ENCODE measurements around the gene DOK3.

The DOK3 gene

GRCh38 chr5:177552839-177553455 lies 43.3 kb upstream of the DOK3 start:
- Histone ChIP-seq H2BK5ac (ENCODE audit: low read depth, low read length, poor library complexity, severe bottlenecking) (no peak overlapping the region), H4K91ac (ENCODE audit: low read length) (peak overlapping the region; percentile 61), H3K27me3 (ENCODE audit: control insufficient read depth in 1 of 2, insufficient read depth in 1 of 2, low read length in 2 of 2) (no peaks in the 10 kb centered on the region), H3K23ac (ENCODE audit: low read length in 2 of 2) (no peak overlapping the region), H3K18ac (ENCODE audit: low read depth in 1 of 2, low read length in 2 of 2) (peak overlapping the region; percentile 30 to 38), H3K79me1 (replicated peaks; ENCODE audit: low read length, poor library complexity, severe bottlenecking) (peaks cover 15% of the 10 kb centered on the region), H3K9me3 (ENCODE audit: control insufficient read depth, low read length) (no peaks in the 10 kb centered on the region), H3K27ac (ENCODE audit: low read length, poor library complexity, severe bottlenecking) (peak overlapping the region; percentile 53), H2AK5ac (ENCODE audit: low read length, severe bottlenecking) (no peak overlapping the region), H3K4me3 (ENCODE audit: insufficient read depth in 1 of 2, low read depth in 1 of 2, low read length in 2 of 2) (peak overlapping the region; percentile 90 to 94), H2AFZ (ENCODE audit: low read depth, low read length) (no peak overlapping the region), H2BK12ac (ENCODE audit: low read length in 2 of 2) (peak overlapping the region in 1 of 2 experiments; percentile 54), H3K4me2 (ENCODE audit: low read length, poor library complexity, severe bottlenecking) (peak overlapping the region; percentile 98), H2BK15ac (ENCODE audit: low read depth, poor library complexity, severe bottlenecking) (no peak overlapping the region), H3K36me3 (ENCODE audit: control insufficient read depth in 1 of 2, insufficient read depth in 2 of 2, low read depth in 1 of 2, low read length in 2 of 2) (peaks cover 9 to 23% of the 10 kb centered on the region in 2 experiments), H2BK120ac (ENCODE audit: low read depth, low read length) (peak overlapping the region; percentile 13), H3K14ac (ENCODE audit: low read length in 2 of 2) (peak overlapping the region in 1 of 2 experiments; percentile 63), H3K4me1 (ENCODE audit: control insufficient read depth, insufficient read depth, low read depth, low read length) (peaks cover 18% of the 10 kb centered on the region), H3K9ac (ENCODE audit: low read length) (peak overlapping the region; percentile 88), H4K8ac (ENCODE audit: low read length) (peak overlapping the region; percentile 28), H3K4ac (ENCODE audit: low read depth in 1 of 2, low read length in 2 of 2) (peak overlapping the region in 1 of 2 experiments; percentile 37)
- 52% methylated on average over 15 of the region's 16 CpGs for WGBS
- peak; percentile 38 for DNase-seq

- no peak overlapping the region for H2BK15ac ChIP-seq (ENCODE audit: low read depth, poor library complexity, severe bottlenecking)
- no peak overlapping the region for H3K4ac ChIP-seq (ENCODE audit: low read depth in 1 of 2, low read length in 2 of 2)
- H3K4me2 ChIP-seq (ENCODE audit: low read length, poor library complexity, severe bottlenecking): no peak overlapping the region
- peak overlapping the region; percentile 11 for H2BK120ac ChIP-seq (ENCODE audit: low read depth, low read length)
- no peak overlapping the region for H2BK5ac ChIP-seq (ENCODE audit: low read depth, low read length, poor library complexity, severe bottlenecking)
- no peak overlapping the region for H4K91ac ChIP-seq (ENCODE audit: low read length)
- H2AFZ ChIP-seq (ENCODE audit: low read depth, low read length): no peak overlapping the region
- H3K18ac ChIP-seq (ENCODE audit: low read depth in 1 of 2, low read length in 2 of 2): no peak overlapping the region
- no peak overlapping the region for H3K9ac ChIP-seq (ENCODE audit: low read length)
- peaks cover 17% of the 10 kb centered on the region for H3K79me1 ChIP-seq (replicated peaks; ENCODE audit: low read length, poor library complexity, severe bottlenecking)
- peak overlapping the region in 1 of 2 experiments; percentile 23 for H3K23ac ChIP-seq (ENCODE audit: low read length in 2 of 2)
- H3K36me3 ChIP-seq (ENCODE audit: control insufficient read depth in 1 of 2, insufficient read depth in 2 of 2, low read depth in 1 of 2, low read length in 2 of 2): peaks cover 11 to 23% of the 10 kb centered on the region in 2 experiments
- peaks cover 28% of the 10 kb centered on the region for H3K4me1 ChIP-seq (ENCODE audit: control insufficient read depth, insufficient read depth, low read depth, low read length)
- no peak overlapping the region for H3K14ac ChIP-seq (ENCODE audit: low read length in 2 of 2)
- no peak overlapping the region for H4K8ac ChIP-seq (ENCODE audit: low read length)
- no peak overlapping the region for H3K4me3 ChIP-seq (ENCODE audit: insufficient read depth in 1 of 2, low read depth in 1 of 2, low read length in 2 of 2)
- no peak for DNase-seq
- WGBS: 100% methylated on average over 1 of the region's 1 CpG
- H2AK5ac ChIP-seq (ENCODE audit: low read length, severe bottlenecking): no peak overlapping the region
- no peak overlapping the region for H2BK12ac ChIP-seq (ENCODE audit: low read length in 2 of 2)
- no peaks in the 10 kb centered on the region for H3K27me3 ChIP-seq (ENCODE audit: control insufficient read depth in 1 of 2, insufficient read depth in 1 of 2, low read length in 2 of 2)
- H3K27ac ChIP-seq (ENCODE audit: low read length, poor library complexity, severe bottlenecking): no peak overlapping the region
- H3K9me3 ChIP-seq (ENCODE audit: control insufficient read depth, low read length): no peaks in the 10 kb centered on the region
These were observed 40.5 kb upstream of the DOK3 start for GRCh38 chr5:177550122-177550521.

- H3K9me3 ChIP-seq (ENCODE audit: control insufficient read depth, low read length): no peaks in the 10 kb centered on the region
- H2BK120ac ChIP-seq (ENCODE audit: low read depth, low read length): peak overlapping the region; percentile 27
- no peak overlapping the region for H3K14ac ChIP-seq (ENCODE audit: low read length in 2 of 2)
- H4K8ac ChIP-seq (ENCODE audit: low read length): no peak overlapping the region
- H3K4me1 ChIP-seq (ENCODE audit: control insufficient read depth, insufficient read depth, low read depth, low read length): peaks cover 25% of the 10 kb centered on the region
- H3K36me3 ChIP-seq (ENCODE audit: control insufficient read depth in 1 of 2, insufficient read depth in 2 of 2, low read depth in 1 of 2, low read length in 2 of 2): peaks cover 11 to 23% of the 10 kb centered on the region in 2 experiments
- H4K91ac ChIP-seq (ENCODE audit: low read length): peak overlapping the region; percentile 39
- no peak overlapping the region for H2AFZ ChIP-seq (ENCODE audit: low read depth, low read length)
- peak overlapping the region; percentile 20 for H2AK5ac ChIP-seq (ENCODE audit: low read length, severe bottlenecking)
- peak overlapping the region; percentile 49 for H3K27ac ChIP-seq (ENCODE audit: low read length, poor library complexity, severe bottlenecking)
- no peak overlapping the region for H3K4me3 ChIP-seq (ENCODE audit: insufficient read depth in 1 of 2, low read depth in 1 of 2, low read length in 2 of 2)
- no peak overlapping the region for H3K23ac ChIP-seq (ENCODE audit: low read length in 2 of 2)
- WGBS: 91% methylated on average over 1 of the region's 1 CpG
- H2BK12ac ChIP-seq (ENCODE audit: low read length in 2 of 2): peak overlapping the region in 1 of 2 experiments; percentile 54
- H3K79me1 ChIP-seq (replicated peaks; ENCODE audit: low read length, poor library complexity, severe bottlenecking): peaks cover 14% of the 10 kb centered on the region
- H3K27me3 ChIP-seq (ENCODE audit: control insufficient read depth in 1 of 2, insufficient read depth in 1 of 2, low read length in 2 of 2): no peaks in the 10 kb centered on the region
- DNase-seq: no peak
- H3K4ac ChIP-seq (ENCODE audit: low read depth in 1 of 2, low read length in 2 of 2): peak overlapping the region in 1 of 2 experiments; percentile 64
- H3K18ac ChIP-seq (ENCODE audit: low read depth in 1 of 2, low read length in 2 of 2): peak overlapping the region in 1 of 2 experiments; percentile 54
- H2BK15ac ChIP-seq (ENCODE audit: low read depth, poor library complexity, severe bottlenecking): no peak overlapping the region
- H2BK5ac ChIP-seq (ENCODE audit: low read depth, low read length, poor library complexity, severe bottlenecking): no peak overlapping the region
- H3K9ac ChIP-seq (ENCODE audit: low read length): no peak overlapping the region
- no peak overlapping the region for H3K4me2 ChIP-seq (ENCODE audit: low read length, poor library complexity, severe bottlenecking)
These were observed 38.9 kb upstream of the DOK3 start for GRCh38 chr5:177548495-177548894.

GRCh38 chr5:177547736-177548135 lies 38.1 kb upstream of the DOK3 start:
- no peak for DNase-seq
- Histone ChIP-seq H3K27me3 (ENCODE audit: control insufficient read depth in 1 of 2, insufficient read depth in 1 of 2, low read length in 2 of 2) (no peaks in the 10 kb centered on the region), H2BK15ac (ENCODE audit: low read depth, poor library complexity, severe bottlenecking) (no peak overlapping the region), H3K27ac (ENCODE audit: low read length, poor library complexity, severe bottlenecking) (peak overlapping the region; percentile 35), H3K14ac (ENCODE audit: low read length in 2 of 2) (peak overlapping the region in 1 of 2 experiments; percentile 69), H3K4me1 (ENCODE audit: control insufficient read depth, insufficient read depth, low read depth, low read length) (peaks cover 19% of the 10 kb centered on the region), H3K36me3 (ENCODE audit: control insufficient read depth in 1 of 2, insufficient read depth in 2 of 2, low read depth in 1 of 2, low read length in 2 of 2) (peaks cover 8 to 23% of the 10 kb centered on the region in 2 experiments), H3K23ac (ENCODE audit: low read length in 2 of 2) (no peak overlapping the region), H2BK12ac (ENCODE audit: low read length in 2 of 2) (peak overlapping the region in 1 of 2 experiments; percentile 58), H3K79me1 (replicated peaks; ENCODE audit: low read length, poor library complexity, severe bottlenecking) (peaks cover 15% of the 10 kb centered on the region), H3K9ac (ENCODE audit: low read length) (no peak overlapping the region), H4K8ac (ENCODE audit: low read length) (peak overlapping the region; percentile 8), H3K9me3 (ENCODE audit: control insufficient read depth, low read length) (no peaks in the 10 kb centered on the region), H3K4me2 (ENCODE audit: low read length, poor library complexity, severe bottlenecking) (no peak overlapping the region), H4K91ac (ENCODE audit: low read length) (peak overlapping the region; percentile 43), H2BK120ac (ENCODE audit: low read depth, low read length) (no peak overlapping the region), H3K4ac (ENCODE audit: low read depth in 1 of 2, low read length in 2 of 2) (peak overlapping the region; percentile 1 to 19), H2BK5ac (ENCODE audit: low read depth, low read length, poor library complexity, severe bottlenecking) (no peak overlapping the region), H2AFZ (ENCODE audit: low read depth, low read length) (no peak overlapping the region), H3K4me3 (ENCODE audit: insufficient read depth in 1 of 2, low read depth in 1 of 2, low read length in 2 of 2) (no peak overlapping the region), H2AK5ac (ENCODE audit: low read length, severe bottlenecking) (peak overlapping the region; percentile 26), H3K18ac (ENCODE audit: low read depth in 1 of 2, low read length in 2 of 2) (peak overlapping the region; percentile 26 to 74)
- WGBS: 95% methylated on average over 2 of the region's 3 CpGs

Data from mesenchymal stem cell (in vitro differentiated cells and primary cell).